Measurements from ENCODE around the gene FATE1.

DNA sequence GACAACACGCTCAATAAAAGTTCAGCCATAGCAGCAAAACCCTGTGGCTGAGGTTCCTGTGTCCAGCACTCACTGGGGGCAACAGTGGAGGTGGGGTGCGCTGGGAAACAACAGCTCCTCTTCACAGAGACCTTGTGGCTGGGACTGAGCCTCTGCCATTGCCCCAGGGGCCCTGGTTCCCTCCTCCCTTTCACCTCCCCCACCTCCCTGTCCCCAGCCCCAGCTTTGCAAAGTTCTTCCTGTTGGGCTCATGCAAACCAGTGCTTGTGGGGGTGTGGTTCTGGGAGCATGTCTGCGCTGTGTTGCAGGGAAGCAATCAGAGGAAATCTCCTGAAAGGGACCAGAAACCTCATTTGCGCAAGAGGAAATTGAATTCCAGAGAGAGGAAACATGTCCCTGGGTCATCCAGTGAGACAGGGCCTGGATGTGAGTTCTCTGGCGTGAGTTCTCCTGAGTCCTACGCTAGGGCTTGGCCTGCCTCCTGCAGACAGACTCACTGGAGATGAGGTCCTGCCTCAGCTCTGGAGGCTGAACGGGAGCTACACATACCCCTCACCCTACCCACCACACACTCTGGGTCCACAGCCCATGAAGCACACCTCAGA lies 7.4 kb downstream of the FATE1 start:
- no peak for TF ChIP-seq SP1 (IDR thresholded peaks at IDR 0.05)
- TF ChIP-seq CTCF (IDR thresholded peaks at IDR 0.05; ENCODE audit: low read depth, low read length, missing input control): no peak
- no peak for TF ChIP-seq YY1 (IDR thresholded peaks at IDR 0.05)
- no peak for TF ChIP-seq RAD21 (IDR thresholded peaks at IDR 0.05)
- no peak for TF ChIP-seq JUND (IDR thresholded peaks at IDR 0.05)

Data from liver (tissue), 3 donors.